ENCODE measurements around the gene PCDHGB6. TPM values are rescaled to one million over a fixed set of nuclear protein-coding genes. Genes with fewer than 3 reads are reported as not detected.
"Not testable (repeated sequence)": the region's sequence is repeated elsewhere in the genome, so short reads cannot be mapped to it uniquely, and the experiment has no call there.

PCDHGB6 gene
- 1 to 10 TPM in 4 of 6 experiments, under 1 TPM in 2; 0.79 to 1.4 (median 1.1) TPM for total RNA-seq (2021; fragmentation: NEBNext Ultra II Directional; extraction: Animal tissue kit (Norgen Biotek cat#: 25700))
- long read RNA-seq = 0 reads

DNA sequence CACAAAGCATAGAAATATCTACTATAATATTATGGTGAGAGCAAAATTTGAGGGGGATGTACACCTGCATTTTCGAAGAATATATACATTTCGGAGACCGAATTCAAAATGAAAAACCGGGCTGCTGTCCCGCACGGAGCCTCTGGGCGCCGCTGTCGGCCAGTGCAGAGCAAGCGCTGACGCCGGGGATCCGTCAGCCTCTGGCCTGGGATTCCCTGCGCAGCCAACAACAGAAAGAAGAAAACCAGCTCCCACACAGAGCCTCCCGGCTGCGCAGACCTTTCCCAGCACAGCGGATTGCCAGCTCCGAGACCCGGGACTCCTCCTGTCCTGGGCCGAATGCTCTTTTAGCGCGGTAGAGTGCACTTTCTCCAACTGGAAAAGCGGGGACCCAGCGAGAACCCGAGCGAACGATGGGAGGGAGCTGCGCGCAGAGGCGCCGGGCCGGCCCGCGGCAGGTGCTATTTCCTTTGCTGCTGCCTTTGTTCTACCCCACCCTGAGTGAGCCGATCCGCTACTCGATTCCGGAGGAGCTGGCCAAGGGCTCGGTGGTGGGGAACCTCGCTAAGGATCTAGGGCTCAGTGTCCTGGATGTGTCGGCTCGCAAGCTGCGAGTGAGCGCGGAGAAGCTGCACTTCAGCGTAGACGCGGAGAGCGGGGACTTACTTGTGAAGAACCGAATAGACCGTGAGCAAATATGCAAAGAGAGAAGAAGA lies at the start of gene PCDHGB6:
Gene PCDHGB6 (plus strand): TSS at position 232 of the 716 bp plus-strand sequence. CDS start 182 bp downstream, at position 414.
- TF ChIP-seq, protein P1, sequence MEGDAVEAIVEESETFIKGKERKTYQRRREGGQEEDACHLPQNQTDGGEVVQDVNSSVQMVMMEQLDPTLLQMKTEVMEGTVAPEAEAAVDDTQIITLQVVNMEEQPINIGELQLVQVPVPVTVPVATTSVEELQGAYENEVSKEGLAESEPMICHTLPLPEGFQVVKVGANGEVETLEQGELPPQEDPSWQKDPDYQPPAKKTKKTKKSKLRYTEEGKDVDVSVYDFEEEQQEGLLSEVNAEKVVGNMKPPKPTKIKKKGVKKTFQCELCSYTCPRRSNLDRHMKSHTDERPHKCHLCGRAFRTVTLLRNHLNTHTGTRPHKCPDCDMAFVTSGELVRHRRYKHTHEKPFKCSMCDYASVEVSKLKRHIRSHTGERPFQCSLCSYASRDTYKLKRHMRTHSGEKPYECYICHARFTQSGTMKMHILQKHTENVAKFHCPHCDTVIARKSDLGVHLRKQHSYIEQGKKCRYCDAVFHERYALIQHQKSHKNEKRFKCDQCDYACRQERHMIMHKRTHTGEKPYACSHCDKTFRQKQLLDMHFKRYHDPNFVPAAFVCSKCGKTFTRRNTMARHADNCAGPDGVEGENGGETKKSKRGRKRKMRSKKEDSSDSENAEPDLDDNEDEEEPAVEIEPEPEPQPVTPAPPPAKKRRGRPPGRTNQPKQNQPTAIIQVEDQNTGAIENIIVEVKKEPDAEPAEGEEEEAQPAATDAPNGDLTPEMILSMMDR (IDR thresholded peaks at IDR 0.05) = peak; percentile 51; the same call in 1 of the 2 replicates
- Mint-ChIP-seq H3K9me3 (peaks cover 60% of the 10 kb centered on the region), H3K36me3 (ENCODE audit: low read depth) (peaks cover 62% of the 10 kb centered on the region)
- not testable (repeated sequence) for H3K27me3 Mint-ChIP-seq (ENCODE audit: insufficient read depth); H3K4me1 Mint-ChIP-seq (ENCODE audit: low read depth); H3K4me3 Mint-ChIP-seq; H3K27ac Mint-ChIP-seq; DNase-seq

DNA sequence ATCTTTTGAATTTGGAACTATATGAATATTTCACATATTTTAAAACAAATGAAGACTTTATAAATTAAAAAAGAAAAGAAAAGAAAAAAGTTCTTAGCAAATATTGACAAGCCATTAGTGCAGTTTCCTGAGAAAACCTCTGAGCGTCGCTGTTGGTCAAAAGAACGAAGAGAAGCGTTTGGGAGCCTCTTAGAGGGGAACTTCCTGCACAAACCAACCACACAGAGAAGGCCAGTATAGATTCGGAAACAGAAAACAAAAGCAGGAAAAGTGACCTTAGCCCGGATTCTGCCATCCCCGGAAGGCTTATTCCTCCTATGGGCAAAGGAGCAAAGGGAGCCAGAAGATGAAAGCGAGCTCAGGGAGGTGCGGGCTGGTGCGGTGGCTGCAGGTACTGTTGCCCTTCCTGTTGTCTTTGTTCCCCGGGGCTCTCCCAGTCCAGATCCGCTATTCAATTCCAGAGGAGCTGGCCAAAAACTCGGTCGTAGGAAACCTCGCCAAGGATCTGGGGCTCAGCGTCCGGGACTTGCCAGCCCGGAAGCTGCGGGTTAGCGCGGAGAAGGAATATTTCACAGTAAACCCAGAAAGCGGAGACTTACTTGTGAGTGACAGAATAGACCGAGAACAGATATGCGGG lies 47.9 kb upstream of the PCDHGB6 start, which contains the start of gene PCDHGB2:
Gene PCDHGB2 (plus strand): TSS at position 205 of the 637 bp plus-strand sequence. CDS start 142 bp downstream, at position 347.
- Mint-ChIP-seq H3K36me3 (ENCODE audit: low read depth) (peaks cover 59% of the 10 kb centered on the region), H3K27me3 (ENCODE audit: insufficient read depth) (peaks cover 2% of the 10 kb centered on the region), H3K4me3 (peak within 1 kb of the TSS; percentile 86), H3K4me1 (ENCODE audit: low read depth) (peaks cover 22% of the 10 kb centered on the region), H3K9me3 (peaks cover 69% of the 10 kb centered on the region), H3K27ac (peak within 1 kb of the TSS; percentile 70; the same call in 1 of the 2 replicates)
- TF ChIP-seq, protein P1 (IDR thresholded peaks at IDR 0.05) = peak; percentile 76
- DNase-seq = peak; percentile 41

DNA sequence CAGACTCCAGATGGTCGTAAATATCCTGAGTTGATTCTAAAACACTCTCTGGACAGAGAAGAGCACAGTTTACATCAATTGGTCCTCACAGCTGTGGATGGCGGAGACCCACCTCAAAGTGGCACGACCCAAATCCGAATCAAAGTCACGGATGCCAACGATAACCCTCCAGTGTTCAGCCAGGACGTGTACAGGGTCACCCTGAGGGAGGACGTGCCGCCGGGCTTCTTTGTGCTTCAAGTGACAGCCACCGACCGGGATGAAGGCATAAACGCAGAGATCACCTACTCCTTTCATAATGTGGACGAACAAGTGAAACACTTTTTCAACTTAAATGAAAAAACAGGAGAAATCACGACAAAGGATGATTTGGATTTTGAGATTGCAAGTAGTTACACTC lies 47.1 kb upstream of the PCDHGB6 start:
- DNase-seq = no peak
- TF ChIP-seq, protein P1 (IDR thresholded peaks at IDR 0.05) = no peak
- peaks cover 2% of the 10 kb centered on the region for H3K27me3 Mint-ChIP-seq (ENCODE audit: insufficient read depth)
- H3K4me3 Mint-ChIP-seq = peak overlapping the region; percentile 86; the same call in 1 of the 2 replicates
- H3K36me3 Mint-ChIP-seq (ENCODE audit: low read depth) = peaks cover 59% of the 10 kb centered on the region
- peaks cover 69% of the 10 kb centered on the region for H3K9me3 Mint-ChIP-seq
- H3K4me1 Mint-ChIP-seq (ENCODE audit: low read depth) = peaks cover 22% of the 10 kb centered on the region
- H3K27ac Mint-ChIP-seq = no peak overlapping the region

DNA sequence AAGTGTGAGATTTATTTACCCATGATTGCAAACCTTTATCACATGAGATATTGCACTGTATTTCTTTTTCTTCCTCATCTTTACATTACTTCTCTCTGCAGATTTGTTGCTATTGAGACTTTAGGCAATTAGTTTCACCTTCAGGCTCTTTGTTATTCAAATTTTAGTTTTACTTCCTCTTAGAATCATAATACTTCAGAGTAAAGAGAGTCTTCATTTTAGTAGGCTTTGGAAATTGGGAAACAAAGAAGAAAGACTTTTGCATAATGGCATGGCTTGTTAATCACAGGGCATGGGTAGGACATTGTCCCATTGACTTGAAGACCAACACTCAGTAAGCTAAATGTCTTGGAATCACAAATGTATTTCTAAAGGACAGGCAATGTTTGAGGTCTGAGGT lies 45.1 kb upstream of the PCDHGB6 start:
- Mint-ChIP-seq H3K36me3 (ENCODE audit: low read depth) (peaks cover 54% of the 10 kb centered on the region), H3K27ac (no peak overlapping the region)

DNA sequence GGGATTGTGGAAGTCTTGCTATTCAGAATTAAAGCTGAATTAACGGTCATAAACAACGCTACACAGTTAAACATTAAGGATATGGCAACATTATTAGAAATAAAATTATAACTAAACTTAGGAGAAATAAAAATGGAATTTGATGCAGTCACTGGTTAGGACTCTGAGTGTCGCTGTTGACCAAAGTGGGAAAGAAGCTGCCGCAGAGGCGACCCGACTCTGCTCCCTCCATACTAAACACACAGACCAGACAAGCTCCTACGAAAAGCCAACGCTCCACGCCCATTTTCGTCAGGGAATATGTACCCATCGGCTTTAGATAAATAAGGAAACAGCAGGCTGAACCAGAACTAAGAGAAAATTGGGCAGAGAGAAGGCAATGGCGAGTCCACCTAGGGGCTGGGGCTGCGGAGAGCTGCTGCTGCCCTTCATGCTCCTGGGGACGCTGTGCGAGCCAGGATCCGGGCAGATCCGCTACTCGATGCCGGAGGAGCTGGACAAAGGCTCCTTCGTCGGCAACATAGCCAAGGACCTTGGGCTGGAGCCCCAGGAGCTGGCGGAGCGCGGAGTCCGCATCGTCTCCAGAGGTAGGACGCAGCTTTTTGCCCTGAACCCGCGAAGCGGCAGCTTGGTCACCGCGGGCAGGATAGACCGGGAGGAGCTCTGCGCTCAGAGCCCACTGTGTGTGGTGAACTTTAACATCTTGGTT lies 43.7 kb upstream of the PCDHGB6 start, which contains the start of gene PCDHGA5:
Gene PCDHGA5 (plus strand): TSS at position 211 of the 709 bp plus-strand sequence. CDS start 169 bp downstream, at position 380.
- Mint-ChIP-seq H3K27me3 (ENCODE audit: insufficient read depth) (peaks cover 4% of the 10 kb centered on the region), H3K4me3 (no peak within 1 kb of the TSS; the same call in 1 of the 2 replicates), H3K9me3 (peaks cover 66% of the 10 kb centered on the region), H3K27ac (no peak within 1 kb of the TSS), H3K36me3 (ENCODE audit: low read depth) (peaks cover 54% of the 10 kb centered on the region), H3K4me1 (ENCODE audit: low read depth) (peaks cover 22% of the 10 kb centered on the region)
- TF ChIP-seq, protein P1 (IDR thresholded peaks at IDR 0.05) = no peak
- DNase-seq = no peak

More for the DNA sequence above, 45.1 kb upstream of the PCDHGB6 start:
- H3K27me3 Mint-ChIP-seq (ENCODE audit: insufficient read depth) = peaks cover 4% of the 10 kb centered on the region
- peaks cover 66% of the 10 kb centered on the region for H3K9me3 Mint-ChIP-seq
- no peak for DNase-seq
- peaks cover 22% of the 10 kb centered on the region for H3K4me1 Mint-ChIP-seq (ENCODE audit: low read depth)
- TF ChIP-seq, protein P1 (IDR thresholded peaks at IDR 0.05) = no peak
- peak overlapping the region; percentile 42 for H3K4me3 Mint-ChIP-seq
